ENCODE measurements around the gene PPP3CB.

DNA sequence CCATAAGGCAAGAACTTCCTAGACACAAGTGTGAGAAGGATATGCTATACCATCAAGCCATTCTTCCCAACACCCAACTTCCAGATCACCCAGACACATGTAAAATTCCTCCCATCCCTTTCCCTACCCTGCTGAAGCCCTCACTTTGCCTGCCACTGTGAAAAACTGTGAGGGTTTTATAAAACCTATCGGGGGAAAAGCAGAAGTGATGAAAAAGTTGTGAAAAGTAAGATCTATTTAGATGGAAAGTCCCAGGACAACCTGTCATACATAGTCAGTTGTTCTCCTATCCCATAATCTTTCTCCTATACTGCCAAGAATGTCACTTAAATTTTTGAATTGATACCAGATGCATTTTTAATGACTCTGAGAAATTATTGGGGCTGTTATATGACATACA is 39.0 kb upstream of the PPP3CB start:
- TF ChIP-seq POLR2A (IDR thresholded peaks at IDR 0.05), result no peak
- TF ChIP-seq, protein P1, sequence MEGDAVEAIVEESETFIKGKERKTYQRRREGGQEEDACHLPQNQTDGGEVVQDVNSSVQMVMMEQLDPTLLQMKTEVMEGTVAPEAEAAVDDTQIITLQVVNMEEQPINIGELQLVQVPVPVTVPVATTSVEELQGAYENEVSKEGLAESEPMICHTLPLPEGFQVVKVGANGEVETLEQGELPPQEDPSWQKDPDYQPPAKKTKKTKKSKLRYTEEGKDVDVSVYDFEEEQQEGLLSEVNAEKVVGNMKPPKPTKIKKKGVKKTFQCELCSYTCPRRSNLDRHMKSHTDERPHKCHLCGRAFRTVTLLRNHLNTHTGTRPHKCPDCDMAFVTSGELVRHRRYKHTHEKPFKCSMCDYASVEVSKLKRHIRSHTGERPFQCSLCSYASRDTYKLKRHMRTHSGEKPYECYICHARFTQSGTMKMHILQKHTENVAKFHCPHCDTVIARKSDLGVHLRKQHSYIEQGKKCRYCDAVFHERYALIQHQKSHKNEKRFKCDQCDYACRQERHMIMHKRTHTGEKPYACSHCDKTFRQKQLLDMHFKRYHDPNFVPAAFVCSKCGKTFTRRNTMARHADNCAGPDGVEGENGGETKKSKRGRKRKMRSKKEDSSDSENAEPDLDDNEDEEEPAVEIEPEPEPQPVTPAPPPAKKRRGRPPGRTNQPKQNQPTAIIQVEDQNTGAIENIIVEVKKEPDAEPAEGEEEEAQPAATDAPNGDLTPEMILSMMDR (IDR thresholded peaks at IDR 0.05), result no peak
